Measurements from ENCODE around the gene ALKBH1. TPM values are rescaled to one million over a fixed set of nuclear protein-coding genes. Genes with fewer than 3 reads are reported as not detected.
"Not testable (repeated sequence)": the region's sequence is repeated elsewhere in the genome, so short reads cannot be mapped to it uniquely, and the experiment has no call there.

Gene ALKBH1, protein sequence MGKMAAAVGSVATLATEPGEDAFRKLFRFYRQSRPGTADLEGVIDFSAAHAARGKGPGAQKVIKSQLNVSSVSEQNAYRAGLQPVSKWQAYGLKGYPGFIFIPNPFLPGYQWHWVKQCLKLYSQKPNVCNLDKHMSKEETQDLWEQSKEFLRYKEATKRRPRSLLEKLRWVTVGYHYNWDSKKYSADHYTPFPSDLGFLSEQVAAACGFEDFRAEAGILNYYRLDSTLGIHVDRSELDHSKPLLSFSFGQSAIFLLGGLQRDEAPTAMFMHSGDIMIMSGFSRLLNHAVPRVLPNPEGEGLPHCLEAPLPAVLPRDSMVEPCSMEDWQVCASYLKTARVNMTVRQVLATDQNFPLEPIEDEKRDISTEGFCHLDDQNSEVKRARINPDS
- total RNA-seq (ENCODE audit: unreplicated experiment): 10.8 TPM
- long read RNA-seq, transcript ALKBH1-201 (6 exons, 2,594 nt): major isoform, 6 of 9 reads
- long read RNA-seq, partial matches to known transcripts: 0 of 9 reads
- long read RNA-seq, other reads (novel, unspliced or antisense): 3 of 9 reads

DNA sequence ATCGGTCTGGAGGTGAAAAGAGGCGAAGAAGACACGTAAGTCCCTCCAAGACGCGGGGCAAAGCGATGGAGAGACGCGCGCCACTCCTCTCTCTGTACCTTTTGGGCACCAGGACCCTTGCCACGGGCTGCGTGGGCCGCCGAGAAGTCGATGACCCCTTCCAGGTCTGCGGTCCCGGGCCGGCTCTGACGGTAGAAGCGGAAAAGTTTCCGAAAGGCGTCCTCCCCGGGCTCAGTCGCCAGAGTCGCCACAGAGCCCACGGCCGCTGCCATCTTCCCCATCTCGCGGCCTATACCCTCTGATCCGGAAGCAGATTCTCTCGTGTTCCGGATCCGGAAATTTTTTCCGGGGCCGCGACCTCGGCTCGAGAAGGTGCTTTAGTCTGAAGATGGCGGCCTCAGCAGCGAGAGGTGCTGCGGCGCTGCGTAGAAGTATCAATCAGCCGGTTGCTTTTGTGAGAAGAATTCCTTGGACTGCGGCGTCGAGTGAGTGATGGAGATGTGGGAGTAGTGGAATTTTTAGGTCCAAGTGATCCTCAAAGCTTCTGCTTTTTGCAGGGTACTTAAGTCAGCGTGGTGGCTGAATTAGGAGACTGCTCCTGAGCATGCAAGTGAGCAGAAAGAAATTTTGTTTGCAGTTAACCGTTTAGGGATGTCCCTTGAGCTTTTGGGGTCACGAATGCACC lies at the start of gene ALKBH1, which contains the start of gene SLIRP:
ALKBH1 (minus strand) TSS at position 300 of the 685 bp plus-strand sequence; CDS start at position 281, 19 bp downstream.
SLIRP (plus strand) TSS at position 380 of the 685 bp plus-strand sequence; CDS start at position 389, 9 bp downstream.
- H3K4me1 Mint-ChIP-seq (ENCODE audit: unreplicated experiment): peaks cover 36% of the 10 kb centered on the region
- peak within 1 kb of the TSS; percentile 62 for H3K27ac Mint-ChIP-seq (ENCODE audit: unreplicated experiment)
- H3K4me3 Mint-ChIP-seq (ENCODE audit: unreplicated experiment): peak within 1 kb of the TSS; percentile 96
- TF ChIP-seq CTCF (IDR thresholded peaks at IDR 0.05; ENCODE audit: unreplicated experiment): no peak
- peaks cover 3% of the 10 kb centered on the region for H3K36me3 Mint-ChIP-seq (ENCODE audit: low read depth, unreplicated experiment)
- H3K27me3 Mint-ChIP-seq (ENCODE audit: unreplicated experiment): peaks cover 2% of the 10 kb centered on the region
- no peaks in the 10 kb centered on the region for H3K9me3 Mint-ChIP-seq (ENCODE audit: unreplicated experiment)
- DNase-seq (ENCODE audit: low spot score): peak; percentile 83

DNA sequence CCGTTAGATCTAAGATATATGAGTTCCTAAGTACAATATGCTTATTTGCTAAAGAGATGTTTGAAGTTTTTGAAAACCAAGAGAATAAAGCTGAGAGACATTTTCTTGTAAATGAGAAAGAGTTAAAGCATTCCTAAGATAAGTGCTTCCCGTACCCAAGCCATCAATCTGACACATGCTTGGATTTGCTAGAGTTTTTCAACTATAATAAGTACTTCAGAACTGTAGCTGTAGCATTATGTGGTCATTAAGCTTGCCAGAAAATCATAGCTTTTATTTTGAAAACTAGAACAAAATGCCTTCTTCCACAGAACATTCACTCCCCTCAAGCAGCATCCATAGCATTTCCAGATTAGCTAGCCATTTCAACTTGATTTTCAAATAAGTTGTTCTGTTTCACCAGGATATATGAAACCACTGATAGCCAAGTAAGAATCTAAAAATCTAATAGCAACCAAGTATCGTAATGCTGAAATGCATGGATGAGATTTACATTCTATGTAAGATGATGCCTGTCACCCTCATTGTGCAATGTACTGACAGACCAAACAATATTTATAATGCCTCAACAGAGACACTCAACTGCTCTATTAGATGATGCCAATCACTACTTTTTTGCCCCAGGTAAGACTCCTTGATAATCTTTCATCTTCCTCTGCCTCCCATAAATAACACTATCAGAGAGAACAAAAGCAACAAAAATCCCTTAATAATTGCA lies 45.1 kb upstream of the ALKBH1 start:
- Mint-ChIP-seq H3K4me1 (ENCODE audit: unreplicated experiment) (peaks cover 4% of the 10 kb centered on the region), H3K27ac (ENCODE audit: unreplicated experiment) (no peak overlapping the region), H3K4me3 (ENCODE audit: unreplicated experiment) (no peak overlapping the region), H3K9me3 (ENCODE audit: unreplicated experiment) (no peaks in the 10 kb centered on the region), H3K36me3 (ENCODE audit: low read depth, unreplicated experiment) (peaks cover 34% of the 10 kb centered on the region), H3K27me3 (ENCODE audit: unreplicated experiment) (no peaks in the 10 kb centered on the region)
- no peak for DNase-seq (ENCODE audit: low spot score)
- TF ChIP-seq CTCF (IDR thresholded peaks at IDR 0.05; ENCODE audit: unreplicated experiment): no peak

DNA sequence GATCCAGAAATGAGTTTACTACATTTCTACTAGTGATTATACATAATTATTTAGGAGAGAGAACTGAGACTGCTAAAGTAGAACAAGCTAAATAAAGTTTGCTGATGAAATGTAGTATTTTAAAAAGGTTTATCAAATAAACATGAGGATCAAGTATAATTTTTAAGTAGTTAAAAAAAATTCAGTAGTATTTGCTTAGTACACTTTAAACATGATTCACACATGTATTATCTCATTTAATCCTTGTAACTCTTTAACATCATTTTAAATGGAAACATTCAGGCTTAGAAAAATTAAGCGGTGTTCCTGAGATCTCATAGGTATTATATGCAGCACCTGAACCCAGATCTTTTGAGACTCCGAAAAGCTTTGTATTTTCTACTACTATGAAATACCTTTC lies 44.4 kb upstream of the ALKBH1 start:
- DNase-seq (ENCODE audit: low spot score): no peak
- Mint-ChIP-seq H3K4me1 (ENCODE audit: unreplicated experiment) (no peaks in the 10 kb centered on the region), H3K27ac (ENCODE audit: unreplicated experiment) (no peak overlapping the region), H3K27me3 (ENCODE audit: unreplicated experiment) (no peaks in the 10 kb centered on the region), H3K36me3 (ENCODE audit: low read depth, unreplicated experiment) (peaks cover 33% of the 10 kb centered on the region), H3K9me3 (ENCODE audit: unreplicated experiment) (no peaks in the 10 kb centered on the region), H3K4me3 (ENCODE audit: unreplicated experiment) (no peak overlapping the region)
- TF ChIP-seq CTCF (IDR thresholded peaks at IDR 0.05; ENCODE audit: unreplicated experiment): no peak

GRCh38 chr14:77747425-77747824 lies 39.6 kb upstream of the ALKBH1 start:
- not testable (repeated sequence) for H3K4me1 Mint-ChIP-seq (ENCODE audit: unreplicated experiment); H3K4me3 Mint-ChIP-seq (ENCODE audit: unreplicated experiment); H3K27ac Mint-ChIP-seq (ENCODE audit: unreplicated experiment); H3K9me3 Mint-ChIP-seq (ENCODE audit: unreplicated experiment); H3K27me3 Mint-ChIP-seq (ENCODE audit: unreplicated experiment); DNase-seq (ENCODE audit: low spot score)
- peaks cover 31% of the 10 kb centered on the region for H3K36me3 Mint-ChIP-seq (ENCODE audit: low read depth, unreplicated experiment)

- Mint-ChIP-seq H3K27me3 (ENCODE audit: unreplicated experiment) (peaks cover 2% of the 10 kb centered on the region), H3K36me3 (ENCODE audit: low read depth, unreplicated experiment) (peaks cover 31% of the 10 kb centered on the region), H3K4me3 (ENCODE audit: unreplicated experiment) (peak overlapping the region; percentile 3), H3K4me1 (ENCODE audit: unreplicated experiment) (no peaks in the 10 kb centered on the region), H3K9me3 (ENCODE audit: unreplicated experiment) (no peaks in the 10 kb centered on the region), H3K27ac (ENCODE audit: unreplicated experiment) (no peak overlapping the region)
- DNase-seq (ENCODE audit: low spot score): no peak
- TF ChIP-seq CTCF (IDR thresholded peaks at IDR 0.05; ENCODE audit: unreplicated experiment): no peak
These were observed 38.4 kb upstream of the ALKBH1 start for GRCh38 chr14:77746064-77746702.
